ENCODE results near the gene MACC1. TPM values are rescaled to one million over a fixed set of nuclear protein-coding genes. Genes with fewer than 3 reads are reported as not detected.

MACC1 gene, protein sequence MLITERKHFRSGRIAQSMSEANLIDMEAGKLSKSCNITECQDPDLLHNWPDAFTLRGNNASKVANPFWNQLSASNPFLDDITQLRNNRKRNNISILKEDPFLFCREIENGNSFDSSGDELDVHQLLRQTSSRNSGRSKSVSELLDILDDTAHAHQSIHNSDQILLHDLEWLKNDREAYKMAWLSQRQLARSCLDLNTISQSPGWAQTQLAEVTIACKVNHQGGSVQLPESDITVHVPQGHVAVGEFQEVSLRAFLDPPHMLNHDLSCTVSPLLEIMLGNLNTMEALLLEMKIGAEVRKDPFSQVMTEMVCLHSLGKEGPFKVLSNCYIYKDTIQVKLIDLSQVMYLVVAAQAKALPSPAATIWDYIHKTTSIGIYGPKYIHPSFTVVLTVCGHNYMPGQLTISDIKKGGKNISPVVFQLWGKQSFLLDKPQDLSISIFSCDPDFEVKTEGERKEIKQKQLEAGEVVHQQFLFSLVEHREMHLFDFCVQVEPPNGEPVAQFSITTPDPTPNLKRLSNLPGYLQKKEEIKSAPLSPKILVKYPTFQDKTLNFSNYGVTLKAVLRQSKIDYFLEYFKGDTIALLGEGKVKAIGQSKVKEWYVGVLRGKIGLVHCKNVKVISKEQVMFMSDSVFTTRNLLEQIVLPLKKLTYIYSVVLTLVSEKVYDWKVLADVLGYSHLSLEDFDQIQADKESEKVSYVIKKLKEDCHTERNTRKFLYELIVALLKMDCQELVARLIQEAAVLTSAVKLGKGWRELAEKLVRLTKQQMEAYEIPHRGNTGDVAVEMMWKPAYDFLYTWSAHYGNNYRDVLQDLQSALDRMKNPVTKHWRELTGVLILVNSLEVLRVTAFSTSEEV
- 10 to 100 TPM in 1 of 4 donors, 1 to 10 TPM in 3; 3.5 to 75.0 (median 7.3) TPM for polyA plus RNA-seq
- long read RNA-seq, donor 1, partial matches to known transcripts, result 6 of 6 reads
- long read RNA-seq, donor 1, other reads (novel, unspliced or antisense), result 0 of 6 reads
- long read RNA-seq, donor 2, partial matches to known transcripts, result 14 of 14 reads
- long read RNA-seq, donor 2, other reads (novel, unspliced or antisense), result 0 of 14 reads
- long read RNA-seq, donor 3, partial matches to known transcripts, result 0 of 1 reads
- long read RNA-seq, donor 3, other reads (novel, unspliced or antisense), result 0 of 1 reads
- long read RNA-seq, donor 4, result 0 reads
- long read RNA-seq, donor 5, result 0 reads
- long read RNA-seq, donor 6, full-length matches to known transcripts, result 3 of 3 reads
- long read RNA-seq, donor 6, partial matches to known transcripts, result 0 of 3 reads
- long read RNA-seq, donor 6, other reads (novel, unspliced or antisense), result 0 of 3 reads
- long read RNA-seq, donor 7, result 0 reads
- long read RNA-seq, donor 8, result 0 reads
- long read RNA-seq, donor 9, result 0 reads
- long read RNA-seq, donor 10, partial matches to known transcripts, result 12 of 13 reads
- long read RNA-seq, donor 10, other reads (novel, unspliced or antisense), result 0 of 13 reads

DNA sequence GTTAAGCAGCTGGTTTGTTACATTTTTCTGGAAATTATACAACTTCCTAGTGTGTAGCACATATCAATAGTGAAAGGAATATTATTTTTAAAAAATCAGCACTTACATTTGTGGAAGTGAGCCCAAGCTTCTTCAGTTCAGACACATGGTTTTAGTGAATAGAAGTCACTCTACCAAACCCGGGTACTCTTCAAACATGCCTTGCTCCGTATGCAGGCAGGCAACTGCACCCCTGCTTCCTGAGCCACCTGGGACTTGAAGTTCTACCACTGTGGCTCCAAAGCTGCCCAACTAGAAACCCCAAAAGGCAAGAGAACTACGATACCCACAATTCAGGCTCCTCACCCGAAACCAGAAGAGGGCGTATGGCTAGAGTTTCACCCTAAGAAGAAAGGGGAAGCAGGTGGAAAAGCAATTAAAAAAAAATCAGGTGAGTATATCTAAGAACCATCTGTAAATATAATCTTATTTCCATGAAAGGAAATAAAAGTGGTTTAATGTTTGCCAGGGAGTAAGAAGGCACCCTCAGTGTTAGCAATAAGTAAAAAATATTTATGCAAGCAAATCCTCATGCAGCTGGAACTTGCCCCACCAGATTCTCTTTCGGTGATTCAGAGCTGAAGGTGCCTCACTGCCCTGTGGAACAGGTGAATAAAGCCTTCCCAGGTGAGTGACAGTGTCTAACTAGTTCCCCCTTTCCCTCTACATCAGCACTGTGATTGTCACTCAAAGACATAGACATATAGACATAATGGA is at the start of gene MACC1:
MACC1 (minus strand) TSS at position 192 of the 756 bp plus-strand sequence. CDS start 55,522 bp downstream, outside the sequence.
- peaks cover 2 to 35% (median 7%) of the 10 kb centered on the region in 3 donors for H3K4me1 ChIP-seq (ENCODE audit: control insufficient read depth in 3 of 3, insufficient read depth in 2 of 3, low read depth in 1 of 3, low read length in 2 of 3)
- H3K4me3 ChIP-seq (ENCODE audit: low read depth in 1 of 3, low read length in 3 of 3), result peak within 1 kb of the TSS in 2 of 3 donors; percentile 47 to 60
- H3K27ac ChIP-seq (ENCODE audit: low read depth in 1 of 3, low read length in 2 of 3), result peak within 1 kb of the TSS; percentile 86 to 97 (median 91)
- no peaks in the 10 kb centered on the region for H3K27me3 ChIP-seq (ENCODE audit: control insufficient read depth in 3 of 3, insufficient read depth in 3 of 3, low read length in 3 of 3)
- FAIRE-seq (no peak), DNase-seq (peak; percentile 97)
- 9 to 25% (median 14%) methylated on average over 6 of the region's 6 CpGs for WGBS, 3 donors
- peaks cover 0 to 3% (median 0%) of the 10 kb centered on the region in 3 donors for H3K36me3 ChIP-seq (ENCODE audit: control insufficient read depth in 3 of 3, insufficient read depth in 2 of 3, low read depth in 1 of 3, low read length in 3 of 3)
- peaks cover 0 to 5% of the 10 kb centered on the region in 2 donors for H3K9me3 ChIP-seq (ENCODE audit: control insufficient read depth in 2 of 2, insufficient read depth in 1 of 2, low read depth in 1 of 2, low read length in 1 of 2)

DNA sequence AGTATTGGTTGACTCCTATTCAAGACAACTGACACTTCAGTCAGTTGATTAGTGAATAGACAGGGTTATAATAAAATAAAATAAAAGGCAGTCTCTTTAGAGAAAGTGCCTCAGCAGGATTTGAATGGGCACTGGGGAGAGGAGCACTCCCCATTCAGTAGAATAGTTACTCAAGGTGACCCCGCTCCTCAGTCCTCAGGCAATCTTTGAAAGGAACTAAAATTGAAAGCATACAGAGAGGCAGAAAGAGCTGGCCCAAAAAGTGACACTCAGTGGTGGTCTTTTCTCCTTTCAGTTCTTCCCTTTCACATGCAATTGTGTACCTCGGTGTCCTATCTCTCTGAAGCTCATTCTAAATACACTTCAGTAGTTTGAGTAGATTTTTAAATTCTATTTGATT is 47.4 kb upstream of the MACC1 start:
- no peaks in the 10 kb centered on the region for H3K9me3 ChIP-seq (ENCODE audit: control insufficient read depth in 2 of 2, insufficient read depth in 1 of 2, low read depth in 1 of 2, low read length in 1 of 2)
- no peak for FAIRE-seq
- H3K27me3 ChIP-seq (ENCODE audit: control insufficient read depth in 3 of 3, insufficient read depth in 3 of 3, low read length in 3 of 3), result no peaks in the 10 kb centered on the region
- no peak overlapping the region for H3K4me3 ChIP-seq (ENCODE audit: low read depth in 1 of 3, low read length in 3 of 3)
- WGBS, 3 donors, result 77 to 83% (median 83%) methylated on average over 2 of the region's 2 CpGs
- H3K36me3 ChIP-seq (ENCODE audit: control insufficient read depth in 3 of 3, insufficient read depth in 2 of 3, low read depth in 1 of 3, low read length in 3 of 3), result no peaks in the 10 kb centered on the region
- DNase-seq, result no peak
- H3K27ac ChIP-seq (ENCODE audit: low read depth in 1 of 3, low read length in 2 of 3), result no peak overlapping the region
- peaks cover 0 to 3% (median 0%) of the 10 kb centered on the region in 3 donors for H3K4me1 ChIP-seq (ENCODE audit: control insufficient read depth in 3 of 3, insufficient read depth in 2 of 3, low read depth in 1 of 3, low read length in 2 of 3)

DNA sequence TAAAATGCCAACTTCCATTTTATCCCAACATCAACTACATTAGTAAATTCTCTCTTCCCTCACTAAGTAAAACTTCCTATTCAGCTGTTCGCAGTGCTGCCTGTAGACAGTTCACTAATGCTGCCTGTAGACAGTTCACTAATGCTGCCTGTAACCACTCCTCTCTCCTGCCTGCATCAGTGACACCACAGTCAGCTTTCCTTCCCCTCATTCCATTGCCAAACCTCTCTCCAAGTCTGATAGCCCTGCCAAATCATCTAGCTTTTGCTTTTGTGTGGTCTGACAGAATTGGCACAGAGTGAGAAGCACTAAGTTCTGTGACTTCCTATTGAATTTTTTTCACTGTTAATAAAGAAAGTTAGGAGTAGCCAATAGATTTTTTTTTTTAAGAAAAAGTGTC is 43.0 kb upstream of the MACC1 start:
- Histone ChIP-seq H3K4me3 (ENCODE audit: low read depth in 1 of 3, low read length in 3 of 3) (no peak overlapping the region), H3K27me3 (ENCODE audit: control insufficient read depth in 3 of 3, insufficient read depth in 3 of 3, low read length in 3 of 3) (no peaks in the 10 kb centered on the region), H3K36me3 (ENCODE audit: control insufficient read depth in 3 of 3, insufficient read depth in 2 of 3, low read depth in 1 of 3, low read length in 3 of 3) (no peaks in the 10 kb centered on the region), H3K9me3 (ENCODE audit: control insufficient read depth in 2 of 2, insufficient read depth in 1 of 2, low read depth in 1 of 2, low read length in 1 of 2) (no peaks in the 10 kb centered on the region), H3K27ac (ENCODE audit: low read depth in 1 of 3, low read length in 2 of 3) (no peak overlapping the region), H3K4me1 (ENCODE audit: control insufficient read depth in 3 of 3, insufficient read depth in 2 of 3, low read depth in 1 of 3, low read length in 2 of 3) (no peaks in the 10 kb centered on the region)
- 66 to 95% (median 83%) methylated on average over 1 of the region's 1 CpG for WGBS, 3 donors
- no peak for DNase-seq
- no peak for FAIRE-seq

DNA sequence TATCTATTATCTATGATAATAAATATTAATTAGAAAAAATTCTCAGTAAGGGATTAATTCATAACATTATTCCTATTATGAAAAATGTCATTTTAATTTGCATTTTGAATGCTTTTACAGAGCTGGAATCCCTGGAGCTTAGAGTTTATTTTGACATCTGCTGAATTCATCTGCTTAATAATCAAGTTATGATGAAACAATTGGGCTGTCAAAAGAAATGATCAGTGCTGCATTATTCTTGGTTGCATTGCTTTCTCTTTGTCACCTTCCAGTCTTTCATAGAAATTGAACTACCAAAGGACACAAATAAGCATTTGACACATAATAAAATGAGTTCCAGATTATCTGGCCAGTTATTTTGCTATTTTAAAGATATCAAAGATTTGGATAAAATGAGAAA is 40.0 kb upstream of the MACC1 start:
- no peaks in the 10 kb centered on the region for H3K9me3 ChIP-seq (ENCODE audit: control insufficient read depth in 2 of 2, insufficient read depth in 1 of 2, low read depth in 1 of 2, low read length in 1 of 2)
- DNase-seq (no peak), FAIRE-seq (peak; percentile 77)
- H3K4me1 ChIP-seq (ENCODE audit: control insufficient read depth in 3 of 3, insufficient read depth in 2 of 3, low read depth in 1 of 3, low read length in 2 of 3), result no peaks in the 10 kb centered on the region
- no peaks in the 10 kb centered on the region for H3K36me3 ChIP-seq (ENCODE audit: control insufficient read depth in 3 of 3, insufficient read depth in 2 of 3, low read depth in 1 of 3, low read length in 3 of 3)
- no peak overlapping the region for H3K4me3 ChIP-seq (ENCODE audit: low read depth in 1 of 3, low read length in 3 of 3)
- H3K27me3 ChIP-seq (ENCODE audit: control insufficient read depth in 3 of 3, insufficient read depth in 3 of 3, low read length in 3 of 3), result no peaks in the 10 kb centered on the region
- no peak overlapping the region for H3K27ac ChIP-seq (ENCODE audit: low read depth in 1 of 3, low read length in 2 of 3)

DNA sequence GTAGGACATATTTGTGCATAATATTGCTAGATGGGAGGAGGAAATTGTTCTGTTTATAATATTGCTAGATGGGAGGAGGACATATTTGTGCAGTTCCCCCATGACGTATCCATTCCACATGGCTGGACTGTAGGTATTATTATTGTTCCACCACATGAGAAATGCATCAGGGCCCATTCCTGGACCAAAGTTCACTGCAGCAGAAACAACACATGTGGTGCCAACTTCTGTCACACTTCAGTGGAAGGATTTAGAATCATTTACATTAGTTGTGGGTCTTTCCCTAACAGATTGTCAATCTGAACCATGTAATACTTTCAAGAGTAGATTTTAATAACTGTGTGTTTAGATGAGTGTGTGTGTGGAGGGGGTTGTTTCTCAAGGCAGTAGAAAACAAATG is 32.7 kb upstream of the MACC1 start:
- Histone ChIP-seq H3K9me3 (ENCODE audit: control insufficient read depth in 2 of 2, insufficient read depth in 1 of 2, low read depth in 1 of 2, low read length in 1 of 2) (no peaks in the 10 kb centered on the region), H3K27ac (ENCODE audit: low read depth in 1 of 3, low read length in 2 of 3) (no peak overlapping the region), H3K27me3 (ENCODE audit: control insufficient read depth in 3 of 3, insufficient read depth in 3 of 3, low read length in 3 of 3) (no peaks in the 10 kb centered on the region), H3K4me1 (ENCODE audit: control insufficient read depth in 3 of 3, insufficient read depth in 2 of 3, low read depth in 1 of 3, low read length in 2 of 3) (no peaks in the 10 kb centered on the region), H3K36me3 (ENCODE audit: control insufficient read depth in 3 of 3, insufficient read depth in 2 of 3, low read depth in 1 of 3, low read length in 3 of 3) (no peaks in the 10 kb centered on the region), H3K4me3 (ENCODE audit: low read depth in 1 of 3, low read length in 3 of 3) (no peak overlapping the region)
- 84 to 92% (median 90%) methylated on average over 1 of the region's 1 CpG for WGBS, 3 donors
- DNase-seq (no peak), FAIRE-seq (no peak)

DNA sequence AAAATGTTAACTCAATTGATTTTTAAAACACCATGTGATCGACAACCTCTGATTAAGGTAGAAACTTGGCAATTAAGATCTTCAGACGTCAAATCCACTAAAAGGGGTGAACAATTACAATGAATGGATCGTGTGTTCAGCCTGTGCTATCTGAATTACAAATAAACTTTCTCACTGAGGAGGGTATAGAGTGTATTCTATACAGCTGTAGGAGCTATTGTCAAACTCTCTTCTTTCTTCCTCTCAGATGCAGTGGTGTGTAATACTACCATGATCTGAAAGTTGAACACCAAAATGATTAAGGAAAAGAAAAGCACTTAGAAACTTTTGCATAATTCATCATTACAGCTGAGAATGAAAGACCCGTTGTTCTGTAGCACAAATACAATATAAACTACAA is 32.2 kb upstream of the MACC1 start:
- Histone ChIP-seq H3K4me1 (ENCODE audit: control insufficient read depth in 3 of 3, insufficient read depth in 2 of 3, low read depth in 1 of 3, low read length in 2 of 3) (no peaks in the 10 kb centered on the region), H3K27ac (ENCODE audit: low read depth in 1 of 3, low read length in 2 of 3) (no peak overlapping the region), H3K9me3 (ENCODE audit: control insufficient read depth in 2 of 2, insufficient read depth in 1 of 2, low read depth in 1 of 2, low read length in 1 of 2) (no peaks in the 10 kb centered on the region), H3K4me3 (ENCODE audit: low read depth in 1 of 3, low read length in 3 of 3) (no peak overlapping the region), H3K36me3 (ENCODE audit: control insufficient read depth in 3 of 3, insufficient read depth in 2 of 3, low read depth in 1 of 3, low read length in 3 of 3) (no peaks in the 10 kb centered on the region), H3K27me3 (ENCODE audit: control insufficient read depth in 3 of 3, insufficient read depth in 3 of 3, low read length in 3 of 3) (no peaks in the 10 kb centered on the region)
- WGBS, 3 donors, result 85 to 89% (median 85%) methylated on average over 4 of the region's 4 CpGs
- no peak for FAIRE-seq
- no peak for DNase-seq

DNA sequence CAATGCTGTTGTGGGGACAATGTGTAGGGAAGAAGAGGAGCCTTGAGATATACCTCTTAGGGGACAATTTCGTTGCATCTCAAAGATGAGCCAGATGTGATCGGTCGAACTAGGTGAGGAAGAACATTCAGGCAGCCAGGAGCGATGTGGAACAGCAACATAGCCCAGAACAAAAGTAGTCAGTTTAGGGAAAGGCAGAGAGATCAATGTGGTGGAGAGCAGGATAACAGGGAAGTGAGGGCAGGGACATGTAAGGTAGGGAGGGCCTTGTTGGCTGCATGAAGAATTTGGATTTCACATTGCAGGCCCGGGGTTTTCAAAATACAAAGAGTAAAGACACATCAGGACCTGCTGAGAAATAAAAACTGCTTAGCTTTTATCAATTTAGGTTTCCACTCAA is 29.1 kb upstream of the MACC1 start:
- no peak for FAIRE-seq
- H3K27me3 ChIP-seq (ENCODE audit: control insufficient read depth in 3 of 3, insufficient read depth in 3 of 3, low read length in 3 of 3), result no peaks in the 10 kb centered on the region

More for the DNA sequence above, 29.1 kb upstream of the MACC1 start:
- Histone ChIP-seq H3K27ac (ENCODE audit: low read depth in 1 of 3, low read length in 2 of 3) (no peak overlapping the region), H3K36me3 (ENCODE audit: control insufficient read depth in 3 of 3, insufficient read depth in 2 of 3, low read depth in 1 of 3, low read length in 3 of 3) (no peaks in the 10 kb centered on the region), H3K4me3 (ENCODE audit: low read depth in 1 of 3, low read length in 3 of 3) (no peak overlapping the region), H3K9me3 (ENCODE audit: control insufficient read depth in 2 of 2, insufficient read depth in 1 of 2, low read depth in 1 of 2, low read length in 1 of 2) (no peaks in the 10 kb centered on the region), H3K4me1 (ENCODE audit: control insufficient read depth in 3 of 3, insufficient read depth in 2 of 3, low read depth in 1 of 3, low read length in 2 of 3) (peaks cover 0 to 6% (median 4%) of the 10 kb centered on the region in 3 donors)
- DNase-seq, result no peak
- 89 to 93% (median 92%) methylated on average over 5 of the region's 5 CpGs for WGBS, 3 donors
